GM23338 (cell line): ENCODE results near the gene NEXMIF. TPM values are rescaled to one million over a fixed set of nuclear protein-coding genes. Genes with fewer than 3 reads are reported as not detected.
A peak's percentile ranks its signal among the peaks of the same experiment; 100 is the strongest.

Experiments
- ATAC-seq: fragments of 200-7000 bp; cut with Tn5 transposase; 3 replicates; pipeline ENCODE4 v1.9.1; 2020
- DNase-seq: peaks from one replicate; pipeline ENCODE4 v3.0.0-alpha.2; 2015; ENCODE audit warnings: low spot score
- H2AFZ ChIP-seq: fragments of 200-600 bp; sonication (generic); 2 replicates; pipeline ENCODE4 v1.8.0; 2016; ENCODE audit warnings: antibody characterized with exemption, mild to moderate bottlenecking, moderate library complexity
- H3F3A ChIP-seq: fragments of 200-600 bp; sonication (generic); replicated peaks from 2 replicates; pipeline ENCODE4 v1.8.0; 2017; ENCODE audit warnings: antibody characterized with exemption, mixed run types, low read depth
- H3K27ac ChIP-seq: fragments of 200-600 bp; sonication (generic); 2 replicates; pipeline ENCODE4 v1.6.1; 2016; ENCODE audit warnings: low read depth
- H3K27me3 ChIP-seq: fragments of 200-600 bp; sonication (generic); 2 replicates; pipeline ENCODE4 v1.8.0; 2016; ENCODE audit warnings: mild to moderate bottlenecking, mixed run types, moderate library complexity; ENCODE audit not compliant: insufficient read depth
- H3K36me3 ChIP-seq: fragments of 200-600 bp; sonication (generic); 2 replicates; pipeline ENCODE4 v1.8.0; 2016; ENCODE audit warnings: mild to moderate bottlenecking; ENCODE audit not compliant: insufficient read depth
- H3K4me1 ChIP-seq: fragments of 200-600 bp; sonication (generic); 2 replicates; pipeline ENCODE4 v1.8.0; 2016; ENCODE audit warnings: mild to moderate bottlenecking, moderate library complexity; ENCODE audit not compliant: insufficient read depth
- H3K4me2 ChIP-seq: fragments of 200-600 bp; sonication (generic); 2 replicates; pipeline ENCODE4 v1.7.1; 2017; ENCODE audit warnings: mixed run types
- H3K4me3 ChIP-seq: fragments of 200-600 bp; sonication (generic); 2 replicates; pipeline ENCODE4 v1.6.1; 2016; ENCODE audit warnings: mixed run types
- H3K79me2 ChIP-seq: fragments of 200-600 bp; sonication (generic); replicated peaks from 2 replicates; pipeline ENCODE4 v1.8.0; 2017; ENCODE audit warnings: mild to moderate bottlenecking; ENCODE audit not compliant: insufficient read depth
- H3K9me2 ChIP-seq: fragments of 200-600 bp; sonication (generic); 2 replicates; pipeline ENCODE4 v1.8.0; 2017; ENCODE audit not compliant: insufficient read depth
- H4K20me1 ChIP-seq: fragments of 200-600 bp; sonication (generic); replicated peaks from 2 replicates; pipeline ENCODE4 v1.8.0; 2017; ENCODE audit warnings: mild to moderate bottlenecking; ENCODE audit not compliant: insufficient read depth
- H3K27ac Mint-ChIP-seq: 2 replicates; pipeline ENCODE4 v1.8.0; 2020; ENCODE audit warnings: inconsistent platforms, mild to moderate bottlenecking, moderate library complexity, mixed read lengths
- H3K27me3 Mint-ChIP-seq: 3 replicates; pipeline ENCODE4 v1.8.0; 2022; ENCODE audit warnings: low read depth, mild to moderate bottlenecking, moderate library complexity, mixed read lengths, inconsistent platforms; ENCODE audit not compliant: insufficient read depth, poor library complexity
- H3K36me3 Mint-ChIP-seq: 3 replicates; pipeline ENCODE4 v1.8.0; 2021; ENCODE audit warnings: low read depth, mild to moderate bottlenecking, inconsistent platforms, moderate library complexity, mixed read lengths
- H3K4me1 Mint-ChIP-seq: 3 replicates; pipeline ENCODE4 v1.8.0; 2020; ENCODE audit warnings: mild to moderate bottlenecking, inconsistent platforms, mixed read lengths
- H3K4me3 Mint-ChIP-seq: 3 replicates; pipeline ENCODE4 v1.8.0; 2021; ENCODE audit warnings: moderate library complexity, mild to moderate bottlenecking, inconsistent platforms, mixed read lengths
- H3K9me3 Mint-ChIP-seq: 3 replicates; pipeline ENCODE4 v1.8.0; 2020; ENCODE audit warnings: moderate library complexity, mild to moderate bottlenecking, inconsistent platforms, mixed read lengths
- CREB1 ChIP-seq: fragments of 250-450 bp; sonication (Bioruptor Pico); IDR thresholded peaks from 2 replicates; pipeline ENCODE4 v1.5.0; 2020; ENCODE audit warnings: low read depth, mild to moderate bottlenecking, moderate library complexity
- CTCF ChIP-seq, 2 experiments: fragments of 200-600 bp in 1 of 2; sonication (generic) in 1 of 2; conservative IDR thresholded peaks; 2 replicates each; pipeline versions ENCODE4 v1.5.1 to v1.6.1; 2016 to 2017; ENCODE audit warnings: antibody characterized with exemption in 2 of 2, low read depth in 2 of 2, mild to moderate bottlenecking in 2 of 2, moderate library complexity in 1 of 2
- ETS1 ChIP-seq: IDR thresholded peaks from 2 replicates; pipeline ENCODE4 v1.6.1; 2016; ENCODE audit warnings: antibody characterized with exemption
- EZH2 ChIP-seq: fragments of 200-600 bp; sonication (generic); IDR thresholded peaks from one replicate; pipeline ENCODE4 v1.8.0; 2017; ENCODE audit warnings: antibody characterized with exemption, mild to moderate bottlenecking, low read depth; ENCODE audit not compliant: unreplicated experiment
- EZH2phosphoT487 ChIP-seq: fragments of 200-600 bp; sonication (generic); IDR thresholded peaks from one replicate; pipeline ENCODE4 v1.8.1; 2018; ENCODE audit warnings: antibody characterized with exemption; ENCODE audit not compliant: unreplicated experiment
- JUNB ChIP-seq: IDR thresholded peaks from one replicate; pipeline ENCODE4 v1.6.1; 2016; ENCODE audit warnings: antibody characterized with exemption; ENCODE audit not compliant: unreplicated experiment
- NANOG ChIP-seq: IDR thresholded peaks from 2 replicates; pipeline ENCODE4 v1.6.1; 2016; ENCODE audit warnings: antibody characterized with exemption, borderline replicate concordance
- POLR2AphosphoS5 ChIP-seq: IDR thresholded peaks from 2 replicates; pipeline ENCODE4 v1.6.1; 2016; ENCODE audit warnings: antibody characterized with exemption, low read depth
- REST ChIP-seq: IDR thresholded peaks from one replicate; pipeline ENCODE4 v1.6.1; 2018; ENCODE audit warnings: antibody characterized with exemption; ENCODE audit not compliant: unreplicated experiment
- STAT1 ChIP-seq: IDR thresholded peaks from one replicate; pipeline ENCODE4 v1.6.1; 2016; ENCODE audit warnings: antibody characterized with exemption; ENCODE audit not compliant: unreplicated experiment
- ZNF114 ChIP-seq: fragments of 250-450 bp; sonication (Bioruptor Pico); IDR thresholded peaks from 2 replicates; pipeline ENCODE4 v1.5.0; 2020; ENCODE audit warnings: mild to moderate bottlenecking, moderate library complexity
- ZNF331 ChIP-seq: fragments of 250-450 bp; sonication (Bioruptor Pico); IDR thresholded peaks from 2 replicates; pipeline ENCODE4 v1.5.0; 2020; ENCODE audit warnings: low read depth, mild to moderate bottlenecking, moderate library complexity
- ZNF462 ChIP-seq: fragments of 250-450 bp; sonication (Bioruptor Pico); IDR thresholded peaks from 2 replicates; pipeline ENCODE4 v1.5.0; 2020; ENCODE audit warnings: mild to moderate bottlenecking, moderate library complexity
- polyA plus RNA-seq: library from polyadenylated mRNA; unstranded; fragments of >200 nt; fragmentation: Nextera tagmentation; extraction: Ambion mirVana; gene quantifications from 2 replicates; pipeline ENCODE4 v1.2.1, GENCODE V29; 2016
- total RNA-seq: library from RNA; depleted of rRNA; stranded (reverse); fragments of >200 nt; shearing (Covaris generic); gene quantifications from 2 replicates; pipeline ENCODE4 v1.2.3, GENCODE V29; 2014

NEXMIF gene
- total and polyA plus RNA-seq, 2 experiments from 2014 or later = 0.16 to 0.76 TPM

GRCh38 chrX:74779175-74779574, 146.1 kb downstream of the NEXMIF start:
- Mint-ChIP-seq H3K4me1 (peaks cover 12% of the 10 kb centered on the region), H3K27ac (no peak overlapping the region), H3K27me3 (no peaks in the 10 kb centered on the region), H3K36me3 (no peaks in the 10 kb centered on the region), H3K9me3 (no peaks in the 10 kb centered on the region), H3K4me3 (no peak overlapping the region)
- Histone ChIP-seq H3K4me3 (no peak overlapping the region), H4K20me1 (no peaks in the 10 kb centered on the region), H3F3A (no peaks in the 10 kb centered on the region), H3K36me3 (no peaks in the 10 kb centered on the region), H3K27me3 (no peaks in the 10 kb centered on the region), H3K9me2 (no peaks in the 10 kb centered on the region), H3K4me1 (no peaks in the 10 kb centered on the region), H3K4me2 (no peak overlapping the region), H3K27ac (no peak overlapping the region), H2AFZ (no peak overlapping the region), H3K79me2 (no peaks in the 10 kb centered on the region)
- TF ChIP-seq EZH2phosphoT487 = no peak
- TF ChIP-seq NANOG = no peak
- no peak for TF ChIP-seq POLR2AphosphoS5
- TF ChIP-seq ZNF462 (CRISPR knock-in tag) = no peak
- TF ChIP-seq JUNB = no peak
- no peak for TF ChIP-seq EZH2
- TF ChIP-seq STAT1 = no peak
- no peak for TF ChIP-seq ZNF114 (CRISPR knock-in tag)
- TF ChIP-seq ZNF331 (CRISPR knock-in tag) = no peak
- TF ChIP-seq CTCF (conservative IDR thresholded peaks at IDR 0.05; ENCODE audit: low read depth in 2 of 2) = no peak
- no peak for TF ChIP-seq CREB1
- no peak for TF ChIP-seq REST
- TF ChIP-seq ETS1 = no peak
- peak; percentile 1 for DNase-seq
- no peak for ATAC-seq
